Left lung (tissue), 10 donors: ENCODE data around the gene AGAP1. TPM values are rescaled to one million over a fixed set of nuclear protein-coding genes. Genes with fewer than 3 reads are reported as not detected.

Source experiments
- ATAC-seq: fragments of 200-7000 bp; cut with Tn5 transposase; one replicate; pipeline ENCODE4 v1.9.1; 2020; ENCODE audit warnings: moderate library complexity
- DNase-seq, 4 donors: peaks; one replicate each; pipeline ENCODE4 v3.0.0-alpha.2; 2013 to 2020
- H3K27ac ChIP-seq, 2 donors: fragments of 200-600 bp; sonication (generic) in 1 of 2; one replicate each; pipeline versions ENCODE4 v1.5.0 to v1.8.0; 2020 to 2021
- H3K27me3 ChIP-seq, 2 donors: fragments of 200-600 bp; sonication (generic) in 1 of 2; one replicate each; pipeline versions ENCODE4 v1.5.0 to v1.8.0; 2020 to 2021
- H3K36me3 ChIP-seq, 2 donors: fragments of 200-600 bp; sonication (generic) in 1 of 2; one replicate each; pipeline versions ENCODE4 v1.5.0 to v1.8.0; 2020 to 2021
- H3K4me1 ChIP-seq, 2 donors: fragments of 200-600 bp; one replicate each; pipeline ENCODE4 v1.8.0; 2021
- H3K4me3 ChIP-seq, 2 donors: fragments of 200-600 bp; sonication (generic) in 1 of 2; one replicate each; pipeline versions ENCODE4 v1.5.0 to v1.8.0; 2020 to 2021; ENCODE audit warnings: mild to moderate bottlenecking in 1 of 2
- H3K9me3 ChIP-seq, 2 donors: fragments of 200-600 bp; sonication (generic) in 1 of 2; one replicate each; pipeline versions ENCODE4 v1.5.0 to v1.8.0; 2020 to 2021
- CTCF ChIP-seq, 2 donors: fragments of 200-600 bp; sonication (generic) in 1 of 2; IDR thresholded peaks; one replicate each; pipeline versions ENCODE4 v1.5.0 to v1.8.0; 2021; ENCODE audit warnings: antibody characterized with exemption in 2 of 2
- intact Hi-C, 2 donors: fragments of 100-400 bp; cut with DNase I; formaldehyde crosslinking; loops; one replicate each; pipeline versions ENCODE4 v1.11.2 to v1.14.2; 2022
- polyA plus RNA-seq, 6 donors: library from polyadenylated mRNA; unstranded; fragments of 120-200 nt; gene quantifications; one replicate each; pipeline ENCODE4 v1.2.1, GENCODE V29; 2013; ENCODE audit not compliant: insufficient read length in 6 of 6
- total RNA-seq, 2 donors: library from RNA; stranded (reverse); fragmentation: NEBNext Ultra II Directional; extraction: Animal tissue kit (Norgen Biotek cat#: 25700); gene quantifications; one replicate each; pipeline ENCODE4 v1.2.1, GENCODE V29; 2021
- donor health status: DM: no; HTN: yes; CAD: no.
- donor health status: DM: no; HTN: no; CAD: no.

Gene AGAP1
- total and polyA plus RNA-seq, 8 donors = 13.1 to 25.4 (median 22.4) TPM

- H3K4me3 ChIP-seq = no peak overlapping the region
- DNase-seq = no peak
Observed at GRCh38 chr2:235811446-235812184, 317.8 kb downstream of the AGAP1 start.

GRCh38 chr2:235812185-235812665 is 318.4 kb downstream of the AGAP1 start:
- ATAC-seq = no peak
- TF ChIP-seq CTCF (IDR thresholded peaks at IDR 0.05) = no peak
- peaks cover 0 to 54% of the 10 kb centered on the region in 2 donors for H3K36me3 ChIP-seq
- H3K4me3 ChIP-seq = no peak overlapping the region
- no peak overlapping the region for H3K27ac ChIP-seq
- H3K9me3 ChIP-seq = no peaks in the 10 kb centered on the region
- no peaks in the 10 kb centered on the region for H3K27me3 ChIP-seq
- no peak for DNase-seq
- intact Hi-C loops = no loop called here
- H3K4me1 ChIP-seq = no peaks in the 10 kb centered on the region

More at GRCh38 chr2:235811446-235812184, 317.8 kb downstream of the AGAP1 start:
- Histone ChIP-seq H3K4me1 (no peaks in the 10 kb centered on the region), H3K36me3 (peaks cover 0 to 59% of the 10 kb centered on the region in 2 donors), H3K9me3 (no peaks in the 10 kb centered on the region), H3K27ac (no peak overlapping the region), H3K27me3 (no peaks in the 10 kb centered on the region)
- TF ChIP-seq CTCF (IDR thresholded peaks at IDR 0.05) = no peak
- ATAC-seq = no peak
- intact Hi-C loops = no loop called here

DNA sequence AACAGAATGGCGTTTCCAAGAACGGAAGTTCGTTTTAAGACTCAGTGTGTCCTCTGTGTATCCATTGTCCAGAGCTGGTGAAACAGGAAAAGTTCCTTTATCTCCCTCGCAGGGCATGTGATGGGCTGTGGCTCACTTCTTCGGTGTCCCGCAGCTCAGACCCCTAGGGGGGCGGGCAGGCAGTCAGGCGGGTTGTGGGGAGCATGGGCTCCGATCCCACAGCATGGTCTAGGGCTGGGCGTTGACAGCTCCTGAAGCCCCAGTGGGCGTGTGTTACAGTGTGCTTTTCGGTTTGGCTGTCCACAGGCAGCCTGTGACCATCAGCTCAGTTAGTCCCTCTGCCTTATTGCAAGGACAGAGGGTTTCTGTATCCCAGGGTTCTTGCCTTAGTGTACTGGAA is 319.6 kb downstream of the AGAP1 start:
- ATAC-seq = no peak
- Histone ChIP-seq H3K27me3 (no peaks in the 10 kb centered on the region), H3K4me1 (no peaks in the 10 kb centered on the region), H3K4me3 (no peak overlapping the region), H3K27ac (no peak overlapping the region), H3K36me3 (peaks cover 0 to 42% of the 10 kb centered on the region in 2 donors), H3K9me3 (no peaks in the 10 kb centered on the region)
- intact Hi-C loops = no loop called here
- no peak for DNase-seq
- TF ChIP-seq CTCF (IDR thresholded peaks at IDR 0.05) = no peak

DNA sequence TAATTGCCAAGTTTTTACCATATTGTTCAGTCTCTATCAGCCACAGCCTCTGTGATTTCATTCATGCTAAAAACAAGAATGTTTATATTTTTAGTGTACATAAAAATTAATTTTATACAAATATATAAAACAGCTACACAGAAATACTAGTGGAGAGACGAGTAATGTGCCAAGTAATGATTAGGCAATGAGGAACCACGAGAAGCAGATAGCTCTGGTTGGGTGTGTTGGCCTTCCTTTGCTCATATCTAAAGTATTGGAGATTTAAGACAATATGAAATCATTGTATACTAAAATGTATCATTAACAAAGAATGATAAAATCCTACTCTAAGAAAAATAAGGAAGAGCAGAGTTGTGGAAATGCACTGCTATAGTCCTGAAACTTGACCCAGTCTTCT is 326.7 kb downstream of the AGAP1 start:
- H3K9me3 ChIP-seq = no peaks in the 10 kb centered on the region
- H3K27me3 ChIP-seq = no peaks in the 10 kb centered on the region
- DNase-seq (no peak), ATAC-seq (no peak)
- no peak overlapping the region for H3K27ac ChIP-seq
- peaks cover 0 to 3% of the 10 kb centered on the region in 2 donors for H3K36me3 ChIP-seq
- no peaks in the 10 kb centered on the region for H3K4me1 ChIP-seq
- TF ChIP-seq CTCF (IDR thresholded peaks at IDR 0.05) = no peak
- intact Hi-C loops = no loop called here
- H3K4me3 ChIP-seq = no peak overlapping the region

DNA sequence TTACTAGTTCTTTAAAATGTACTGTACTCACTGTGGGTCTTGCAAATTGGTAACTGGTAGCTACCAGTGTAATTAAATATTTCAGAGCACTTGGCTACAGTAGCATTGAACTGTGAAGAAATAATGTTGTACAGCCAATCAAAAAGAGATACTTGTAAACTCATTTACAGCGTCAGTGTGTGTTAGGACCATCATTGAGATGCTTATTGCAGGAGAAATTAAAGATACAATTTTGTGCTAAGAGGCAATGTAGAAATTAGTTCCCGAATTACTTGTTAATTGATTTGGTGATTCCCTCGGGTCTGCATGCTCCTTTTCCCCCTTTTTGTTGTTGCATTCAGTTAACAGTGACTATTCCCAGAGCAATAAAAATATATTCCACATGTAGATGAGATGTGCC is 330.5 kb downstream of the AGAP1 start:
- no peak overlapping the region for H3K4me3 ChIP-seq
- no peaks in the 10 kb centered on the region for H3K27me3 ChIP-seq
- ATAC-seq (no peak), DNase-seq (no peak)
- intact Hi-C loops = no loop called here
- no peaks in the 10 kb centered on the region for H3K36me3 ChIP-seq
- no peak for TF ChIP-seq CTCF (IDR thresholded peaks at IDR 0.05)
- H3K9me3 ChIP-seq = no peaks in the 10 kb centered on the region
- H3K27ac ChIP-seq = no peak overlapping the region
- no peaks in the 10 kb centered on the region for H3K4me1 ChIP-seq
